Activated B cell treated with CpG ODN at 0.5 μM for 24 hours (primary cell): ENCODE measurements around the gene PRAC1. TPM values are rescaled to one million over a fixed set of nuclear protein-coding genes. Genes with fewer than 3 reads are reported as not detected.

Source experiments
- ATAC-seq: fragments of 200-7000 bp; cut with Tn5 transposase; one replicate; pipeline ENCODE4 v1.10.0; 2021; ENCODE audit warnings: low read depth, mild to moderate bottlenecking, moderate library complexity
- CTCF ChIA-PET: fragments of 350-600 bp; sonication (Branson Sonifier 250); formaldehyde crosslinking; loops from one replicate; lab custom pipeline; 2021; ENCODE audit warnings: antibody characterized with exemption; lab: Charles Lee
- POLR2A ChIA-PET: fragments of 350-600 bp; sonication (Branson Sonifier 250); formaldehyde crosslinking; loops from one replicate; lab custom pipeline; 2021; ENCODE audit warnings: antibody characterized with exemption; lab: Charles Lee
- DNase-seq: peaks from one replicate; pipeline ENCODE4 v3.0.0; 2022
- H3K27ac Mint-ChIP-seq: one replicate; pipeline ENCODE4 v1.8.0; 2020; ENCODE audit warnings: mixed read lengths
- H3K27me3 Mint-ChIP-seq: one replicate; pipeline ENCODE4 v1.8.0; 2021; ENCODE audit warnings: mixed read lengths
- H3K36me3 Mint-ChIP-seq: one replicate; pipeline ENCODE4 v1.8.0; 2021; ENCODE audit warnings: low read depth, mixed read lengths
- H3K4me1 Mint-ChIP-seq: one replicate; pipeline ENCODE4 v1.8.0; 2021; ENCODE audit warnings: mixed read lengths
- H3K4me3 Mint-ChIP-seq: one replicate; pipeline ENCODE4 v1.8.0; 2020; ENCODE audit warnings: mild to moderate bottlenecking, mixed read lengths
- H3K9me3 Mint-ChIP-seq: one replicate; pipeline ENCODE4 v1.8.0; 2020; ENCODE audit warnings: mixed read lengths
- CTCF ChIP-seq: fragments of 200-600 bp; IDR thresholded peaks from one replicate; pipeline ENCODE4 v1.8.0; 2022; ENCODE audit warnings: antibody characterized with exemption, mild to moderate bottlenecking
- intact Hi-C: fragments of 100-400 bp; cut with micrococcal nuclease; formaldehyde crosslinking; loops from one replicate; pipeline ENCODE4 v1.15.1; 2024
- total RNA-seq: library from RNA; stranded (reverse); gene quantifications from 2 replicates; pipeline ENCODE4 v1.2.3, GENCODE V29; 2022

PRAC1 gene
- total RNA-seq, 1 donor from 2014 or later, result not detected

- intact Hi-C loops, result loop anchor here (2.0 to 10.0 kb wide), 3 partner anchors 111 to 615 kb away; no protein-coding TSS in a partner anchor
- Mint-ChIP-seq H3K27ac (no peak overlapping the region), H3K36me3 (no peaks in the 10 kb centered on the region), H3K9me3 (no peaks in the 10 kb centered on the region), H3K4me3 (no peak overlapping the region), H3K27me3 (peaks cover 37% of the 10 kb centered on the region), H3K4me1 (peaks cover 2% of the 10 kb centered on the region)
- ChIA-PET POLR2A (interaction anchor here (1.4 kb wide), 1 partner anchor 205 kb away, joined by 4 read pairs; no protein-coding TSS in a partner anchor), CTCF (interaction anchor here (0.8 to 6.6 kb wide), 14 partner anchors 8 to 611 kb away, joined by 3 to 101 read pairs (median 7); no protein-coding TSS in a partner anchor)
- no peak for TF ChIP-seq CTCF
- ATAC-seq, result no peak
- DNase-seq, result no peak
These were observed 42.8 kb downstream of the PRAC1 start for GRCh38 chr17:48679385-48680096.

- peak; percentile 88 for TF ChIP-seq CTCF
- Mint-ChIP-seq H3K9me3 (no peaks in the 10 kb centered on the region), H3K36me3 (no peaks in the 10 kb centered on the region), H3K4me1 (peaks cover 2% of the 10 kb centered on the region), H3K4me3 (peak overlapping the region; percentile 35), H3K27me3 (peaks cover 34% of the 10 kb centered on the region), H3K27ac (no peak overlapping the region)
- intact Hi-C loops, result loop anchor here (1.0 to 10.0 kb wide), 5 partner anchors 112 to 616 kb away; no protein-coding TSS in a partner anchor
- ATAC-seq (peak; percentile 92), DNase-seq (peak; percentile 67)
- CTCF ChIA-PET, result interaction anchor here (0.7 to 6.6 kb wide), 22 partner anchors 9 to 1279 kb away, joined by 3 to 101 read pairs (median 6); no protein-coding TSS in a partner anchor
- POLR2A ChIA-PET, result interaction anchor here (1.4 kb wide), 1 partner anchor 206 kb away, joined by 4 read pairs; no protein-coding TSS in a partner anchor
These were observed 44.0 kb downstream of the PRAC1 start for GRCh38 chr17:48678141-48678971.

- Mint-ChIP-seq H3K36me3 (no peaks in the 10 kb centered on the region), H3K27me3 (peaks cover 33% of the 10 kb centered on the region), H3K27ac (no peak overlapping the region), H3K9me3 (no peaks in the 10 kb centered on the region), H3K4me1 (peaks cover 2% of the 10 kb centered on the region), H3K4me3 (no peak overlapping the region)
- CTCF ChIA-PET, result interaction anchor here (0.7 to 6.6 kb wide), 2 partner anchors 202 to 355 kb away, joined by 3 to 101 read pairs; no protein-coding TSS in a partner anchor
- POLR2A ChIA-PET, result no interaction called here
- DNase-seq (no peak), ATAC-seq (no peak)
- no peak for TF ChIP-seq CTCF
- intact Hi-C loops, result loop anchor here (10.0 kb wide), 2 partner anchors 548 to 618 kb away; no protein-coding TSS in a partner anchor
These were observed 45.3 kb downstream of the PRAC1 start for GRCh38 chr17:48676963-48677558.

- H3K27me3 Mint-ChIP-seq, result peaks cover 39% of the 10 kb centered on the region
- no peak for TF ChIP-seq CTCF
- no peak overlapping the region for H3K27ac Mint-ChIP-seq
- no peak for DNase-seq
- POLR2A ChIA-PET, result no interaction called here
- intact Hi-C loops, result loop anchor here (10.0 kb wide), 2 partner anchors 552 to 622 kb away; no protein-coding TSS in a partner anchor
- H3K4me3 Mint-ChIP-seq, result no peak overlapping the region
- no peaks in the 10 kb centered on the region for H3K36me3 Mint-ChIP-seq
- no peaks in the 10 kb centered on the region for H3K9me3 Mint-ChIP-seq
- peaks cover 5% of the 10 kb centered on the region for H3K4me1 Mint-ChIP-seq
- CTCF ChIA-PET, result interaction anchor here (0.6 to 1.6 kb wide), 11 partner anchors 8 to 364 kb away, joined by 3 to 11 read pairs (median 4); no protein-coding TSS in a partner anchor
- no peak for ATAC-seq
These were observed 50.0 kb downstream of the PRAC1 start for GRCh38 chr17:48672340-48672739.

Other genes with a start within 250 kb of the PRAC1 start
- not detected in 2 replicates for gene HOXB1, start 191.5 kb downstream of the PRAC1 start, total RNA-seq
- gene HOXB2, start 177.4 kb downstream of the PRAC1 start, total RNA-seq, result 2.2 and 2.9 TPM in 2 replicates
- 0.88 and 1.4 TPM in 2 replicates for gene HOXB4, start 144.2 kb downstream of the PRAC1 start, total RNA-seq
- gene HOXB3, start 132.3 kb downstream of the PRAC1 start, total RNA-seq, result 1.4 and 2.6 TPM in 2 replicates
- gene HOXB5, start 128.7 kb downstream of the PRAC1 start, total RNA-seq, result not detected in 2 replicates
- not detected in 2 replicates for gene HOXB6, start 117.5 kb downstream of the PRAC1 start, total RNA-seq
- gene HOXB7, start 111.5 kb downstream of the PRAC1 start, total RNA-seq, result 0.60 and 0.93 TPM in 2 replicates
- gene HOXB8, start 107.2 kb downstream of the PRAC1 start, total RNA-seq, result not detected in 2 replicates
- gene HOXB9, start 96.2 kb downstream of the PRAC1 start, total RNA-seq, result 0.13 TPM in 1 of 2 replicates, not detected in the other
- gene PRAC2, start 667 bp upstream of the PRAC1 start, total RNA-seq, result not detected in 2 replicates
- not detected in 2 replicates for gene HOXB13, start 6.2 kb upstream of the PRAC1 start, total RNA-seq
- not detected in 2 replicates for gene TTLL6, start 94.7 kb upstream of the PRAC1 start, total RNA-seq
- gene CALCOCO2, start 108.5 kb upstream of the PRAC1 start, total RNA-seq, result 115 TPM in 2 replicates
- 130 and 136 TPM in 2 replicates for gene ATP5MC1, start 170.3 kb upstream of the PRAC1 start, total RNA-seq
- 121 and 154 TPM in 2 replicates for gene UBE2Z, start 185.9 kb upstream of the PRAC1 start, total RNA-seq
- 129 and 130 TPM in 2 replicates for gene SNF8, start 222.3 kb upstream of the PRAC1 start, total RNA-seq
- gene GIP, start 246.1 kb upstream of the PRAC1 start, total RNA-seq, result not detected in 2 replicates